WI38 (cell line): Measurements from ENCODE around the gene PREX1.

Experiments used
- H3K4me3 ChIP-seq: 2 replicates; pipeline ENCODE4 v1.5.1; 2011; ENCODE audit warnings: low read depth, mild to moderate bottlenecking, control low read depth, low read length
- TF ChIP-seq, protein P1 (sequence below): IDR thresholded peaks from 2 replicates; pipeline ENCODE4 v1.5.1; 2012; ENCODE audit warnings: low read depth, mild to moderate bottlenecking, control low read depth, low read length

PREX1 gene

DNA sequence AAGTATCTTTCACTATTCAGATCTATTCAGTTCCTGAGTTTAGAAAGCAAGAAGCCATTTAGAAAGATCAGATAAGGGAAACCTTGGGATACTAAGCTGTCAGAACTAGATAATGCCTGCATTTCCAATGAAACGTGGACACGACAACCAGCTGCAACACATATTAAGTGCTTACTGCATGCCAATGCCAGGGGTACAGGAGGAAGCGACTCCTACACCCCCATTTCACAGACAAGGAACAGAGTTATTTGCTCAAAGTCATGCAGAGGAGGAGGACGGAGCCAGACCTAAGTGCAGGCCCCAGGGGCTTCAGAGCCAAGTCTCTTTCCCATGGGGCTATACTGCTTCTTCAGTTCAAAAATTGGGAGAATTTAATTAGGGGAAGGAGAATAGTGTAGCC lies 62.4 kb downstream of the PREX1 start:
- TF ChIP-seq, protein P1, sequence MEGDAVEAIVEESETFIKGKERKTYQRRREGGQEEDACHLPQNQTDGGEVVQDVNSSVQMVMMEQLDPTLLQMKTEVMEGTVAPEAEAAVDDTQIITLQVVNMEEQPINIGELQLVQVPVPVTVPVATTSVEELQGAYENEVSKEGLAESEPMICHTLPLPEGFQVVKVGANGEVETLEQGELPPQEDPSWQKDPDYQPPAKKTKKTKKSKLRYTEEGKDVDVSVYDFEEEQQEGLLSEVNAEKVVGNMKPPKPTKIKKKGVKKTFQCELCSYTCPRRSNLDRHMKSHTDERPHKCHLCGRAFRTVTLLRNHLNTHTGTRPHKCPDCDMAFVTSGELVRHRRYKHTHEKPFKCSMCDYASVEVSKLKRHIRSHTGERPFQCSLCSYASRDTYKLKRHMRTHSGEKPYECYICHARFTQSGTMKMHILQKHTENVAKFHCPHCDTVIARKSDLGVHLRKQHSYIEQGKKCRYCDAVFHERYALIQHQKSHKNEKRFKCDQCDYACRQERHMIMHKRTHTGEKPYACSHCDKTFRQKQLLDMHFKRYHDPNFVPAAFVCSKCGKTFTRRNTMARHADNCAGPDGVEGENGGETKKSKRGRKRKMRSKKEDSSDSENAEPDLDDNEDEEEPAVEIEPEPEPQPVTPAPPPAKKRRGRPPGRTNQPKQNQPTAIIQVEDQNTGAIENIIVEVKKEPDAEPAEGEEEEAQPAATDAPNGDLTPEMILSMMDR = no peak
- H3K4me3 ChIP-seq = no peak overlapping the region

DNA sequence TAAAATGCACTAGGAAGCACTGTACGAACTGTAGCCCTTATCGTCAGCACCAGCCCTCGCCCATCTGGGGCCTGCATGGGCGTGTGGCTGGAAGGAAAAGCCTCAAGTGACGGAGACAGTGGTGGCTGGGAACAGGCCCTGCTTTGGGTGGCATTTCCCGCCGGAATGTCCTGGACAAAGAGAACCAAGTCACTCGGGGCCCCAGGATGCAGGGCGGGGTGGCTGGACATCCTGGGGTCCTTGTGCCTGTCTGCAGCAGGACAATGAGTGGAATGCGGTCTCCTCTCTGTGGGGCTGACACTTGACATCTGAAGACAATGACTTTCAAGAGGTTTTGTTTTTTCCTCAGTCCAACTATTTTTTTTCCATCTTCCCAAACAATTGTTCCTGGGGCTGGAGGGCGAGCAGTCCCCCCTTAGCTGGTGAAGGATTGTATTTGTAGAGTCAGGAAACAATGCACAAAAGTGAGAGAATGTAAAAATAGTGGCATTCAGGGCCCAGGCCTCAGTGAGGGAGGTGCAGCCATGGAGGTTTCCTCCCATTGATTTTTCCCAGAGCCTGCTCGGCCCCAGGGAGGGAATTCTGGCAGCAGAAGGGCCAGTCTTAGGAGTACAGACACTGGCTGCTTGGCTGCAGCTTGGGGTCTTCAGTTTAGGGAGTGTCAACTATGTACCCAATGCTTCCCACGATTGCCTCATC lies 64.4 kb downstream of the PREX1 start:
- TF ChIP-seq, protein P1 = no peak

DNA sequence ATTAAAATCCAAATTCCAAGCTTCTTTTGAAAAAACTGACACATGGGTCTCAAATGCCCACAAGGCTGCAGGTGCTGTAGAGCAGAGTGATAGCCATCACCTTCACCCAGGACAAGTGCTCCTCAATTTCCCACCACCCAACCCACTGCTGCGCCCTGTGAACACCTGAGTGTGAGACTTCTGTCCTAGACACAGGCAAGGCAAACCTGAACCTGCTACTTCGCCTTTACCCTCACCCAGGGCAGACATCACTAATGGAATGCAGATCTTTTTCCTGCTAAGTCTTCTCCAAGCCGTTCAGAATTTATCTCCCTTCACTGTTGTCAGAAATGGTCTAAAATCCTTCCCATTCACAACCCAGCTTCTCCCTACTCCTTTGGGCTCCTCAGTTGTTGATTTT lies 65.9 kb downstream of the PREX1 start:
- TF ChIP-seq, protein P1 = no peak
- no peak overlapping the region for H3K4me3 ChIP-seq

More for the DNA sequence above, 64.4 kb downstream of the PREX1 start:
- no peak overlapping the region for H3K4me3 ChIP-seq

DNA sequence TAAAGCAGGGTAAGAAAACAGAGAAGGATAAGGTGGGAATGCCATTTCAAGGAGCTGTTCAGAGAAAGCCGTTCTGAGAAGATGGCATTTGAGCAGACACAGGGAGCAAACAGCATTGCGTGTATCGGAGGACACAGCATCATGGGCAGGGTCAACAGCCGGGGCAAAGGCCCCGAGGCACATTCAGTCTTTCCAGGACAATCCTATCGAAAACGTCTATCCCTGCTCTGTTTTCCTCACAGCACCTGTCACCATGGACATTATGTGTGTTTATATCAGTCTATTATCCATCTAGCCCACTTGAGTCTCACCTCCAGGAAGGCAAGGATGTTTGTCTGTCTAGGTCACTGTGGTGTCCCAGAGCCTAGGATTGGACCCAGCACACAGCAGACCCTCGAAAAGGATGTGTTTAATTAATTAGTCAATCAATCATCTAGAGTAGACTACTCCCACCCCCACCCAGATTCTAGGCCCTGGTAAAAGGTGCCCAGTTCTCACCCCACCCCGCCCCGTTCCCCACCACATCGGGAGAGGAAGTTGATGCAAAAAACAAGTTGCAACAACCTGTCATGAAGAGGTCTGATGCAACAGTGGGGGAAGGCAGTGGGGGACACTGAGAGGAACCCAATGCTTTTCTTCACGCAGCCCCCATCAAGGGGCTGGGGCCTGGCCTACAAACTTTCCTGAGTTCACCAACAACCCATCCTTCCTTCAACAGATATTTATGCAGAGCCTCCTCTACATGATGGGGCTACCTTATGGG lies 66.6 kb downstream of the PREX1 start:
- TF ChIP-seq, protein P1 = no peak
- H3K4me3 ChIP-seq = no peak overlapping the region

DNA sequence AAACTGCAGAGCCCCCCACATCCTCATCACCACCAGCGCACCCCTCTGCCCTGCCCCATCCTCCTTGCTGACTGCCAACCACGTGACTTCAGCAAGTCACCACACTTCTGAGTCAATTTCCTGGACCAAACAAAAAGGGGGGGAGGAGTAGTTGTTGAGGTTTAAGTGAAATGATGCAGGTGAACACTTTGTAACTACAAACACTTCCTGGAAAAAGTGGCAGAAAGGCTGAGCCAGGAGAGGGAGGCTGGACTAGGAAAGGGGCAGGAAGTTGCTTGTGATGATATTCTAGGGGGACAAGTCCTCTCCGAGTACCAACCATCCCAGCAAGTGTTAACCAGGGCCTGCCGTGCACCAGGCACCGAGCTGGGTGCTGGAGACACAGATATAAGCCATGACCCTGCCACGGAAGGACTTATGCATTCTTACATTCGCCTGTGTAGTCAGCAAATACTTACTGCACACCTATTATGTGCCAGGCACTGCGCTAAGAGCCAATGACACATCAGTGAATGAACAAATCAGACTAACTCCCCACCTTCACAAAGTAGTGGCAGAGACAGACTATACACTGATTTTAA lies 67.3 kb downstream of the PREX1 start:
- TF ChIP-seq, protein P1 = no peak
- no peak overlapping the region for H3K4me3 ChIP-seq

DNA sequence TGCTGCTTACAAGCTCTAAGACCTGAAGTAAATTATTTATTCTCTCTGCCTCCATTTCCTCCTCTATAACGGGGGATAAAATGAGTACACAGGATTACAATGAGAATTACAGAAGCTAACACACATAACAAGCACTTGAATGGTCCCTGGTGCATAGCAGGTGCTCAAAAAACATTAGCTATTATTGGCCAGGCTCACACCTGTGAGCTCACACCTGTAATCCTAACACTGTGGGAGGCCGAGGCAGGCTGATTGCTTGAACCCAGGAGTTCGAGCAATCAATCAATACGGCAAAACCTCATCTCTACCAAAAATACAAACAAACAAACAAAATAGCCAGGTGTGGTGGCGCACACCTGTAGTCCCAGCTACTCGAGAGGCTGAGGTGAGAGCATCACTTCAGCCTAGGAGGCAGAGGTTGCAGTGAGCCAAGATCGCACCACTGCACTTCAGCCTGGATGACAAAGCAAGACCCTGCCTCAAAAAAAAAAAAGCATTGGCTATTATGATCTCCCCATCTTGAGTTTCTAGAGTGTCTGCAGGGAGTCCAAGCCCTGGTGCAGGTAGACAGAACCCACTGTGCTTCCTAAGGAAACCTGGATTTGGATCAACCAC lies 68.1 kb downstream of the PREX1 start:
- TF ChIP-seq, protein P1 = no peak
- no peak overlapping the region for H3K4me3 ChIP-seq
